ENCODE data around the gene GARNL3. TPM values are rescaled to one million over a fixed set of nuclear protein-coding genes. Genes with fewer than 3 reads are reported as not detected.

The GARNL3 gene
- total and polyA plus RNA-seq, 2 of the 13 experiments (the other 11 are each of a cell fraction or from before 2014, with no cell fraction given) = 3.9 to 11.0 TPM

- TF ChIP-seq FOXO4 (CRISPR knock-in tag; conservative IDR thresholded peaks at IDR 0.05) (no peak), ZBTB49 (CRISPR knock-in tag; IDR thresholded peaks at IDR 0.05; ENCODE audit: borderline replicate concordance) (no peak), GATAD1 (CRISPR knock-in tag; IDR thresholded peaks at IDR 0.05) (no peak)
Measured at GRCh38 chr9:127291246-127291778, 26.7 kb downstream of the GARNL3 start (continued).

GRCh38 chr9:127292415-127292814, 27.8 kb downstream of the GARNL3 start:
- FAIRE-seq = no peak
- Histone ChIP-seq H3K79me2 (ENCODE audit: insufficient read depth, low read length) (no peaks in the 10 kb centered on the region), H3K9me3 (ENCODE audit: low read length) (no peaks in the 10 kb centered on the region), H3K27ac (ENCODE audit: extremely low read length, insufficient read depth, low read length) (no peak overlapping the region), H3K27me3 (ENCODE audit: control insufficient read depth in 1 of 2, insufficient read depth in 2 of 2, low read length in 2 of 2) (no peaks in the 10 kb centered on the region), H4K20me1 (ENCODE audit: insufficient read depth, low read length) (no peaks in the 10 kb centered on the region), H3K4me3 (replicated peaks in 1 of 3; ENCODE audit: insufficient read depth in 1 of 3, low read depth in 2 of 3, low read length in 3 of 3) (no peak overlapping the region), H3K36me3 (replicated peaks in 1 of 2; ENCODE audit: control insufficient read depth in 1 of 2, insufficient read depth in 2 of 2, low read length in 2 of 2) (no peaks in the 10 kb centered on the region), H3K4me1 (ENCODE audit: insufficient read depth, low read length) (no peaks in the 10 kb centered on the region), H2AFZ (ENCODE audit: low read length) (no peak overlapping the region), H3K4me2 (ENCODE audit: low read depth, low read length) (no peak overlapping the region), H3K9ac (ENCODE audit: insufficient read depth, low read depth, low read length) (no peak overlapping the region)
- WGBS (ENCODE audit: low lambda C conversion rate) = 100% methylated on average over 4 of the region's 4 CpGs
- POLR2A ChIA-PET = no interaction called here
- no peak for DNase-seq (ENCODE audit: low spot score)
- no TSS peak for BruUV-seq (replicated peaks)
- ATAC-seq = no peak
- TF ChIP-seq ZNF441 (CRISPR knock-in tag; IDR thresholded peaks at IDR 0.05; ENCODE audit: borderline replicate concordance) = no peak
- no peak for TF ChIP-seq HMG20B (CRISPR knock-in tag; conservative IDR thresholded peaks at IDR 0.05)
- no peak for TF ChIP-seq ZNF7 (CRISPR knock-in tag; IDR thresholded peaks at IDR 0.05)
- TF ChIP-seq ZNF724P (CRISPR knock-in tag; IDR thresholded peaks at IDR 0.05; ENCODE audit: borderline replicate concordance) = no peak
- no peak for TF ChIP-seq ZNF3 (CRISPR knock-in tag; IDR thresholded peaks at IDR 0.05)
- TF ChIP-seq THAP7 (CRISPR knock-in tag; IDR thresholded peaks at IDR 0.05) = no peak
- no peak for TF ChIP-seq ZNF577 (CRISPR knock-in tag; IDR thresholded peaks at IDR 0.05; ENCODE audit: borderline replicate concordance, low read depth)
- TF ChIP-seq ZNF263 (CRISPR knock-in tag; IDR thresholded peaks at IDR 0.05) = no peak
- TF ChIP-seq ZNF562 (CRISPR knock-in tag; IDR thresholded peaks at IDR 0.05; ENCODE audit: borderline replicate concordance) = no peak
- no peak for TF ChIP-seq BHLHE40 (IDR thresholded peaks at IDR 0.05; ENCODE audit: low read length)
- intact Hi-C loops (cut with micrococcal nuclease; ENCODE audit: unreplicated experiment) (no loop called here), in situ Hi-C loops (cut with HindIII; ENCODE audit: extremely low pct_ligation_motif_present, low pct_unique_long_range_greater_than_20kb) (no loop called here)
- CTCF ChIA-PET (ENCODE audit: low intra/inter-chr PET ratio, low total read pairs) = no interaction called here
